SK-N-SH (cell line): Measurements from ENCODE around the gene ADCY10. TPM values are rescaled to one million over a fixed set of nuclear protein-coding genes. Genes with fewer than 3 reads are reported as not detected.

Experiments
- CTCF ChIA-PET: fragments of 300-600, 350-600 bp; formaldehyde crosslinking; extraction: SDS; loops from one replicate; lab custom pipeline; 2021; lab: Yijun Ruan, JAX
- POLR2A ChIA-PET: fragments of 350-600 bp; sonication (Branson Sonifier 250); formaldehyde crosslinking; extraction: SDS; loops from one replicate; lab custom pipeline; 2020; ENCODE audit warnings: antibody characterized with exemption, inconsistent platforms; lab: Yijun Ruan, JAX
- DNase-seq: peaks from one replicate; pipeline ENCODE4 v3.0.0; 2012
- H2AFZ ChIP-seq: fragments of 200-600 bp; sonication (generic); 2 replicates; pipeline ENCODE4 v1.8.1; 2016; ENCODE audit warnings: antibody characterized with exemption, mild to moderate bottlenecking, low read depth
- H3F3A ChIP-seq: fragments of 200-600 bp; sonication (generic); replicated peaks from 2 replicates; pipeline ENCODE3; 2016; ENCODE audit warnings: antibody characterized with exemption, mild to moderate bottlenecking; ENCODE audit not compliant: insufficient read depth
- H3K27ac ChIP-seq, 2 experiments: fragments of 200-500 bp in 1 of 2; fragments of 200-600 bp in 1 of 2; sonication (Bioruptor generic) in 1 of 2; sonication (generic), shearing (Covaris generic) in 1 of 2; 2 replicates each; pipeline versions ENCODE4 v1.5.1 to v1.6.1; 2014 to 2016; ENCODE audit warnings: low read depth in 2 of 2, inconsistent platforms in 1 of 2, low read length in 1 of 2, mild to moderate bottlenecking in 1 of 2, mixed read lengths in 1 of 2
- H3K27me3 ChIP-seq: fragments of 200-600 bp; sonication (generic), shearing (Covaris generic); 2 replicates; pipeline ENCODE4 v1.6.1; 2016; ENCODE audit warnings: mixed run types; ENCODE audit not compliant: insufficient read depth
- H3K36me3 ChIP-seq, 2 experiments: fragments of 200-500 bp in 1 of 2; fragments of 200-600 bp in 1 of 2; sonication (Bioruptor generic) in 1 of 2; sonication (generic) in 1 of 2; replicated peaks in 1 of 2; 2 replicates each; pipeline versions ENCODE3 to v1.5.1; 2014 to 2016; ENCODE audit warnings: low read length in 1 of 2, mild to moderate bottlenecking in 1 of 2; ENCODE audit not compliant: insufficient read depth in 2 of 2, control insufficient read depth in 1 of 2
- H3K4me1 ChIP-seq, 2 experiments: fragments of 200-500 bp in 1 of 2; fragments of 200-600 bp in 1 of 2; sonication (Bioruptor generic) in 1 of 2; sonication (generic), shearing (Covaris generic) in 1 of 2; 2 replicates each; pipeline versions ENCODE4 v1.5.1 to v1.6.1; 2014 to 2016; ENCODE audit warnings: low read depth in 1 of 2, low read length in 1 of 2, mixed run types in 1 of 2; ENCODE audit not compliant: insufficient read depth in 2 of 2, control insufficient read depth in 1 of 2
- H3K4me2 ChIP-seq: fragments of 200-600 bp; sonication (generic), shearing (Covaris generic); 2 replicates; pipeline ENCODE4 v1.6.1; 2017; ENCODE audit warnings: mixed run types
- H3K4me3 ChIP-seq, 2 experiments: fragments of 200-500 bp in 1 of 2; fragments of 200-600 bp in 1 of 2; sonication (Bioruptor generic) in 1 of 2; sonication (generic), shearing (Covaris generic) in 1 of 2; 2 replicates each; pipeline versions ENCODE4 v1.5.1 to v1.8.1; 2014 to 2016; ENCODE audit warnings: low read depth in 2 of 2, inconsistent platforms in 1 of 2, low read length in 1 of 2, mild to moderate bottlenecking in 1 of 2, mixed read lengths in 1 of 2, moderate library complexity in 1 of 2
- H3K79me2 ChIP-seq: fragments of 200-600 bp; sonication (generic); 2 replicates; pipeline ENCODE4 v1.8.1; 2017; ENCODE audit warnings: mild to moderate bottlenecking; ENCODE audit not compliant: insufficient read depth
- H3K9ac ChIP-seq: fragments of 200-600 bp; sonication (generic); 2 replicates; pipeline ENCODE4 v1.6.1; 2017; ENCODE audit warnings: mixed run types
- H3K9me2 ChIP-seq: fragments of 200-600 bp; sonication (generic); 2 replicates; pipeline ENCODE4 v1.6.1; 2017; ENCODE audit warnings: mixed run types
- H3K9me3 ChIP-seq: fragments of 200-600 bp; sonication (generic); 2 replicates; pipeline ENCODE4 v1.6.1; 2017; ENCODE audit warnings: mixed run types, mild to moderate bottlenecking, moderate library complexity
- H4K20me1 ChIP-seq: fragments of 200-600 bp; sonication (generic); 2 replicates; pipeline ENCODE4 v1.6.1; 2017; ENCODE audit warnings: mild to moderate bottlenecking, mixed run types; ENCODE audit not compliant: insufficient read depth
- CHD2 ChIP-seq: fragments of 150-350 bp; IDR thresholded peaks from 2 replicates; pipeline ENCODE4 v1.6.1; 2018; ENCODE audit warnings: low read length; ENCODE audit not compliant: partially characterized antibody
- ELF1 ChIP-seq: IDR thresholded peaks from 2 replicates; pipeline ENCODE4 v1.4.0; 2012
- EP300 ChIP-seq, 2 experiments: IDR thresholded peaks; 2 replicates each; pipeline versions ENCODE4 v1.4.0 to v1.6.1; 2012; ENCODE audit warnings: borderline replicate concordance in 1 of 2, low read depth in 1 of 2, low read length in 1 of 2
- EZH2phosphoT487 ChIP-seq: fragments of 200-600 bp; sonication (generic); IDR thresholded peaks from 2 replicates; pipeline ENCODE4 v1.6.1; 2017; ENCODE audit warnings: low read depth, mixed run types, mild to moderate bottlenecking, antibody characterized with exemption, moderate library complexity, borderline replicate concordance
- FOXM1 ChIP-seq: IDR thresholded peaks from 2 replicates; pipeline ENCODE4 v1.4.0; 2012; ENCODE audit warnings: low read depth, mild to moderate bottlenecking
- GABPA ChIP-seq: IDR thresholded peaks from 2 replicates; pipeline ENCODE4 v1.4.0; 2012; ENCODE audit warnings: low read depth, mild to moderate bottlenecking
- GATA2 ChIP-seq: sonication (generic); formaldehyde crosslinking; IDR thresholded peaks from 2 replicates; pipeline ENCODE4 v1.5.0; 2020; ENCODE audit warnings: mild to moderate bottlenecking, missing genetic modification reagents
- MEF2A ChIP-seq: IDR thresholded peaks from 2 replicates; pipeline ENCODE4 v1.4.0; 2012; ENCODE audit warnings: low read depth, borderline replicate concordance
- MXI1 ChIP-seq: IDR thresholded peaks from 2 replicates; pipeline ENCODE4 v1.6.1; 2012; ENCODE audit warnings: mild to moderate bottlenecking, low read depth, low read length, improper control_type of control experiment
- NRF1 ChIP-seq: IDR thresholded peaks from 2 replicates; pipeline ENCODE4 v1.6.1; 2012; ENCODE audit warnings: low read depth, mild to moderate bottlenecking, low read length
- POLR2AphosphoS5 ChIP-seq: IDR thresholded peaks from 2 replicates; pipeline ENCODE4 v1.6.1; 2012; ENCODE audit warnings: low read depth, low read length
- RAD21 ChIP-seq: IDR thresholded peaks from 2 replicates; pipeline ENCODE4 v1.6.1; 2012; ENCODE audit warnings: mild to moderate bottlenecking, low read length
- RFX5 ChIP-seq: IDR thresholded peaks from 2 replicates; pipeline ENCODE4 v1.6.1; 2012; ENCODE audit warnings: mild to moderate bottlenecking, improper control_type of control experiment, low read length
- RXRA ChIP-seq: IDR thresholded peaks from 2 replicates; pipeline ENCODE4 v1.4.0; 2012; ENCODE audit warnings: low read depth, mild to moderate bottlenecking, borderline replicate concordance
- SIN3A ChIP-seq: IDR thresholded peaks from 2 replicates; pipeline ENCODE4 v1.6.1; 2012; ENCODE audit warnings: low read depth, mild to moderate bottlenecking, low read length, moderate library complexity, borderline replicate concordance
- SMC3 ChIP-seq: IDR thresholded peaks from 2 replicates; pipeline ENCODE4 v1.6.1; 2012; ENCODE audit warnings: low read depth, low read length, improper control_type of control experiment
- TAF1 ChIP-seq: IDR thresholded peaks from 2 replicates; pipeline ENCODE4 v1.6.1; 2012; ENCODE audit warnings: low read depth, mild to moderate bottlenecking, low read length, moderate library complexity, borderline replicate concordance
- TEAD4 ChIP-seq: IDR thresholded peaks from 2 replicates; pipeline ENCODE4 v1.4.0; 2012; ENCODE audit warnings: mild to moderate bottlenecking, borderline replicate concordance; ENCODE audit not compliant: insufficient read depth
- USF1 ChIP-seq: IDR thresholded peaks from 2 replicates; pipeline ENCODE4 v1.4.0; 2012; ENCODE audit warnings: low read depth, borderline replicate concordance
- ZBTB33 ChIP-seq: IDR thresholded peaks from 2 replicates; pipeline ENCODE4 v1.4.0; 2012; ENCODE audit warnings: low read depth, borderline replicate concordance
- WGBS: methylation state at CpG from one replicate; pipeline ENCODE4 v1.1.6; 2017; ENCODE audit warnings: low lambda C conversion rate; 5-methylcytosine and 5-hydroxymethylcytosine counted together
- polyA plus RNA-seq, 3 experiments: library from polyadenylated mRNA; depleted of rRNA; stranded (reverse); fragments of >200 nt; gene quantifications; 2 replicates each; pipeline ENCODE4 v1.2.3, GENCODE V29; 2012
- TF ChIP-seq, protein P1 (sequence below): IDR thresholded peaks from 2 replicates; pipeline ENCODE4 v1.4.0; 2012; ENCODE audit warnings: low read depth

Gene ADCY10
- polyA plus RNA-seq, 1 of the 3 experiments (the other 2 are of a cell fraction): 0.10 TPM

- TF ChIP-seq USF1 (no peak), SMC3 (no peak), GABPA (no peak), SIN3A (no peak), CHD2 (no peak)
Observed at GRCh38 chr1:167839009-167839408, 74.9 kb downstream of the ADCY10 start (continued).

- TF ChIP-seq RAD21 (no peak), FOXM1 (no peak), MXI1 (no peak), ELF1 (no peak), RXRA (no peak), TEAD4 (no peak), NRF1 (no peak), POLR2AphosphoS5 (no peak), TAF1 (no peak), EP300 (IDR thresholded peaks at IDR 0.05; ENCODE audit: borderline replicate concordance in 1 of 2, low read depth in 1 of 2, low read length in 1 of 2) (no peak), ZBTB33 (no peak), SIN3A (no peak), RFX5 (no peak), EZH2phosphoT487 (no peak), GATA2 (CRISPR knock-in tag) (no peak), SMC3 (no peak), MEF2A (no peak)
- TF ChIP-seq, protein P1, sequence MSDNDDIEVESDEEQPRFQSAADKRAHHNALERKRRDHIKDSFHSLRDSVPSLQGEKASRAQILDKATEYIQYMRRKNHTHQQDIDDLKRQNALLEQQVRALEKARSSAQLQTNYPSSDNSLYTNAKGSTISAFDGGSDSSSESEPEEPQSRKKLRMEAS: no peak
- Histone ChIP-seq H2AFZ (no peak overlapping the region), H3K27me3 (no peaks in the 10 kb centered on the region), H3K4me1 (no peaks in the 10 kb centered on the region), H4K20me1 (no peaks in the 10 kb centered on the region), H3K4me2 (no peak overlapping the region), H3F3A (no peaks in the 10 kb centered on the region), H3K9me3 (no peaks in the 10 kb centered on the region), H3K9ac (no peak overlapping the region), H3K27ac (no peak overlapping the region), H3K79me2 (no peaks in the 10 kb centered on the region), H3K9me2 (no peaks in the 10 kb centered on the region), H3K36me3 (no peaks in the 10 kb centered on the region), H3K4me3 (no peak overlapping the region)
- DNase-seq: no peak
- WGBS: 57% methylated on average over 2 of the region's 2 CpGs
- ChIA-PET CTCF (interaction anchor here (0.6 kb wide), 1 partner anchor 23 kb away, joined by 3 read pairs; no protein-coding TSS in a partner anchor), POLR2A (no interaction called here)
Observed at GRCh38 chr1:167837326-167837725, 76.6 kb downstream of the ADCY10 start.
